GM12865 (cell line): ENCODE data around the gene HOXA9.

Source experiments
- DNase-seq: peaks from one replicate; pipeline ENCODE4 v3.0.0; 2010; ENCODE audit warnings: low read depth
- H3K4me3 ChIP-seq: 2 replicates; pipeline ENCODE4 v1.5.1; 2011; ENCODE audit warnings: mild to moderate bottlenecking, low read depth, low read length, control low read depth
- TF ChIP-seq, protein P1 (sequence below): IDR thresholded peaks from 2 replicates; pipeline ENCODE4 v1.5.1; 2011; ENCODE audit warnings: low read length, control low read depth, low read depth, inconsistent platforms; ENCODE audit not compliant: insufficient read depth; ENCODE audit errors: missing control alignments

HOXA9 gene

DNA sequence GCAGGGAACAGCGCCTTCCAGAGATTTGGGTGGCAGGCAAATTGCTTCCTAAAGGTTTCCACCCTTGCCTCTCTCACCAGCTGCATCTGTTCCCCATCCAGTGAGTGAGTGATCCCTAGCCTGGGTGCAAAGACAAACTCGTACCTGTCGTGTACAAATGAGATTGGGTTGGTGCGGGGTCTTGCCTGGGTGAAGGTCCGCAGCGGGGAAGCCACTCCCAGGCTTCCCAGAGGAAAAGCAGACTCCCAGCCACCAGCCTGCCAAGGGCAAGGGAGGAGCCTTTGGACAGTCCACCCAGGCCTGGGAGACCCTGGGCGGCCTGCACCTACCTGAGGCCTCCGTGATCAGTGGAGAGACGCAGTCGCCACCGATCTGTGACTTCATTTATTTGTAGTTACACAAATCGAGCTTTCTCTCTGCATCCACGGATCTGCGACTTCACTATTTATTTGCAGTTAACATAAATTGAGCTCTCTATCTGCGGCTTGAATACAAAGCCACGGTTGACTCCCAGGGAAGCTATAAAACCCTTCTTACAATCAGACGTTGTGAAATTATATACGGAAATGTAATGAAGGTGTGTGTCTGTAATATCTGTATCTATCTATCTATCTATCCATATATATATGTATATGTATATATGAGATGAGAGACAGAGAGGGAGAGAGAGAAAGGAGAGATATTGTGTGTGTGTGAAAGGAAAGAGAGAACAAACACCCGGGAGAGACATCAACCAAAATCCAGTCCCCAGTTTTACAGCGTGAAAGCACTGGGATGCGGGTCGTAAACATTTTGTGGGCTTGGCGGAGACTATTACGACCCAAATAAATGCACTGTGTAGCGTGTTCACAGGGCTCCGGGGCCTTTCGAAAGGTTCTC, 5.8 kb downstream of the HOXA9 start:
- TF ChIP-seq, protein P1, sequence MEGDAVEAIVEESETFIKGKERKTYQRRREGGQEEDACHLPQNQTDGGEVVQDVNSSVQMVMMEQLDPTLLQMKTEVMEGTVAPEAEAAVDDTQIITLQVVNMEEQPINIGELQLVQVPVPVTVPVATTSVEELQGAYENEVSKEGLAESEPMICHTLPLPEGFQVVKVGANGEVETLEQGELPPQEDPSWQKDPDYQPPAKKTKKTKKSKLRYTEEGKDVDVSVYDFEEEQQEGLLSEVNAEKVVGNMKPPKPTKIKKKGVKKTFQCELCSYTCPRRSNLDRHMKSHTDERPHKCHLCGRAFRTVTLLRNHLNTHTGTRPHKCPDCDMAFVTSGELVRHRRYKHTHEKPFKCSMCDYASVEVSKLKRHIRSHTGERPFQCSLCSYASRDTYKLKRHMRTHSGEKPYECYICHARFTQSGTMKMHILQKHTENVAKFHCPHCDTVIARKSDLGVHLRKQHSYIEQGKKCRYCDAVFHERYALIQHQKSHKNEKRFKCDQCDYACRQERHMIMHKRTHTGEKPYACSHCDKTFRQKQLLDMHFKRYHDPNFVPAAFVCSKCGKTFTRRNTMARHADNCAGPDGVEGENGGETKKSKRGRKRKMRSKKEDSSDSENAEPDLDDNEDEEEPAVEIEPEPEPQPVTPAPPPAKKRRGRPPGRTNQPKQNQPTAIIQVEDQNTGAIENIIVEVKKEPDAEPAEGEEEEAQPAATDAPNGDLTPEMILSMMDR: no peak
- H3K4me3 ChIP-seq: no peak overlapping the region
- no peak for DNase-seq

DNA sequence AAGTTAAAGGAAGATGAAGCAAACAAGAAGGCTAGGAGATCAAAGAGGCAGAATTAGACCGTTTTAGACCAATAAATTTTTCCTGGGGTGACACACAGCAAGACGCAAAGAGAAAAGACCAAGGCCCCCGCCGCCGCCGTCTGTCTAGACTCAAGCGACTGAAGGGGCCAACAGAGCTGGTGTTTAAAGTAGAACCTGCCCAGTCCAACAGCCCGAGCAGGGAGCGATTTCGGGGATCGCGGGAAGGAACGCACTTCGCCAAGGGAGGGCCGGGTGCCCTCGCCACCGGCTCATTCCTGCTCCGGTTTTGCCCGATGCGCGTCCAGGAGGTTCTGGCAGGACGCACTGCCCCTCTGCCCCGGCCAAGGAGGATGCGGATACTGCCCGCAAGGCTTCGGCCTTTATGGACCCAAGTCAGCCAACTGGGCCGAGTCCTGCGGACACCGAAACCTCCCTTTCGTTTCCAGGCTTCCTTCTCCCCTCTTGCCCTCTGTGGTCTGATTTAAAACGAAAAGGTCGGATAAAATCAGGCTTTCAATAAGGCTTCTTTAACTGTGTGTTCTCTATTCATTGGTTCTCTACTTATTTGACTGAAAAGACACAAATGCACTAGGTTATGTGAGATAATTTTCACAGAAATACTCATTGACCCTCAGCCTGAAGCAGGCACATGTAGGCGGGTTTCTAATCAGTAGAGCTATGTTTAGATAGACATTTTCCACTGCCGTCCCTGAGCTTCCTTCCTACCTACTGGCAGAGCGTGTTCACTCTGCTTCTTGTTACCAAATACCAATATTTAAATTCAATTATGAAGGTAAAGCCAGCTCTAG, 6.7 kb downstream of the HOXA9 start:
- DNase-seq: no peak
- TF ChIP-seq, protein P1: no peak
- H3K4me3 ChIP-seq: no peak overlapping the region

DNA sequence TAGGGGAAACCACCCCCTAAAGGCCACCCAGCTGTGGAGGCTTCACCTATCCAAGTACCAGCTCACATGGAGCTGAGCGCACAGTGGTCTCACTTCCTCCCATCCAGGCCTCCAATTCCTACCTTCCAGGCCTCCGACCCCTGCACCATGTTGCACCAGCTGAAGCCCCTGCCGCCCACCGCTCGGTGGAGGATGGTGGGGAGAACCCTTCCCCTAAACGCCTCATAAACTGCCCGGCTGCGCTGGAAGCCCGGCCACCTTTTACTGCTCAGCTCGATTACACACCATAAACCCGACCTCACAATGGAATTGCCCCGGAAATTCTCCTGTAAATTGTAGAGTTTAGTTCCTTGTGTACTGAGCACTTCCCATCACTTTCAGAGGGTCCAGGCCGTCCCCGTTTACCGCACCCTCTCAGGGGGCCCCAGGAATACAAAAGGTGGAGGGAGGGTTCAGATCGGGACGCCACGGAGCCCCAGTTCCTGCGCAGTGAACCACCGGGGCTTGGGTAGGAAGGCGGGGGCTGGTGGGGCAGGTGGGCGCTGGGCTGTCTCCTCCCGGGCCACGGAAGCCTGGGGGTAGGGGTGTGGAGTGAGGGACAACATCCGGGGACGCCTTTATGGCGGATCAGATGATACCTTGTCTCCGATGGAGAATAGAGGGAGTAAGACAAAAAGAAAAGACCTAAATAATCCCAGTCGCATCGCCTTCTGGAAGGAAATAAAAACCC, 7.5 kb downstream of the HOXA9 start:
- no peak overlapping the region for H3K4me3 ChIP-seq
- TF ChIP-seq, protein P1: no peak
- DNase-seq: no peak

DNA sequence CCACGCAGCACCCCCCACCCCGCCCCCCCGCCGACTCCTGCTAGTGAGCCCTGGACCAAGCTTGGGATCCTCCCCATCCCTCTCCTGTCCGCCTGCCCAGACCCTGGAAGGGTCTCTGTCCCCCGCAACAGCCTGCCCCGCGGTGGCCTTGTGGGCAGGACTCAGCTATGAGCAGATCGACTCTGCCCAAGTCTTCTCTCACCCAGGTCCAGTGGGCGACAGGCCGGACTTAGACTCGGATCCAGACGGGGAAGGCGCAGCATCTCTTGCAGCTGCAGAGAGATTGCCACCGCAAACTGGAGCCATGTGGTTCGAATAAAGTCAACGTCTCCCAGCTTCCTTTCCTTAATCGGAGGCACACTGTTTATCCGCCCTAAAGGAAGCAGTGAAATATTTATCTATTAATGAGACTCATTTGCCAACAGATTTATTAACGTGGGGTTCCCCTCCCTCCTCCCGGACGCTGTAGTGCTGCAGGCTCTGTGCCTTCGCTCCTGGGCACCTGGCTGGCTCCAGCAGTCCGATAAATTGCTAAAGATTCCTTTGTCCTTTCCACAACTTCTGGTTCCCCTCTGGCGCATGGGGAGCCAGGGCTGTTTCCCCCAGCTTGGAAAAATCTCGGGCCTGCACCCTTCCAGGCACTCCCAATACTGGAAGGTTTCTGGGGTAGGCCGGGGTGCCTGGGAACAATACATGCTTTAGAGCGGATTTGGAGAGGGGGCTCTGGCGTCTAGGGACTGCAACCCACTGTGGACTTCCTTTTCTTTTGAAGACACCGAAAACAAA, 8.2 kb downstream of the HOXA9 start:
- TF ChIP-seq, protein P1: no peak
- DNase-seq: no peak
- no peak overlapping the region for H3K4me3 ChIP-seq

DNA sequence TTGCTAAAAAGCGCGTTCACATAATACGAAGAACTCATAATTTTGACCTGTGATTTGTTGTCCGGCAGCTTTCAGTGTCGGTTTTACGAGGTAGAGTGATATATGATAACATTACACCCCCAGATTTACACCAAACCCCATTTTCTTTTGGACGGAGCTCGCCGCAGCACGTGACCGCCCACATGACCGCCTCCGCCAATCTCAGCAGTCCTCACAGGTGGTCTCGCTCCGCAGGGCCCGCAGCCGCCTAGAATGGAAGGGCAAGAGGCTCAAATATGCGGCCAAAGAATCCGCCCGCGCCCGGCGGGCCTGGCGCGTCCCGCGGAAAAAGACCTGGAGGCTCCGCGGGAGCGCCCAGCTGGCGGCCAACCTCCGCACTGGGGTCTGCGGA, 8.8 kb downstream of the HOXA9 start, which contains the start of gene HOXA7:
HOXA7 (minus strand) TSS at position 168 of the 391 bp plus-strand sequence; CDS start at position 38, 130 bp downstream.
- TF ChIP-seq, protein P1: no peak
- DNase-seq: no peak
- H3K4me3 ChIP-seq: no peak within 1 kb of the TSS
